Nephron progenitor cell (in vitro differentiated cells): ENCODE data around the gene WDR91.
A peak's percentile ranks its signal among the peaks of the same experiment; 100 is the strongest.

Experiments used
- DNase-seq: peaks from one replicate; pipeline ENCODE4 v3.0.0; 2021
- H3K27ac Mint-ChIP-seq: 2 replicates; pipeline ENCODE4 v1.8.0; 2021; ENCODE audit warnings: mild to moderate bottlenecking, moderate library complexity, mixed read lengths
- H3K27me3 Mint-ChIP-seq: 2 replicates; pipeline ENCODE4 v1.8.0; 2021; ENCODE audit warnings: mild to moderate bottlenecking, low read depth, mixed read lengths; ENCODE audit not compliant: poor library complexity
- H3K36me3 Mint-ChIP-seq: 2 replicates; pipeline ENCODE4 v1.8.0; 2021; ENCODE audit warnings: low read depth, mixed read lengths
- H3K4me1 Mint-ChIP-seq: 2 replicates; pipeline ENCODE4 v1.8.0; 2021; ENCODE audit warnings: mixed read lengths
- H3K4me3 Mint-ChIP-seq: 2 replicates; pipeline ENCODE4 v1.8.0; 2021; ENCODE audit warnings: mild to moderate bottlenecking, moderate library complexity, mixed read lengths
- H3K9me3 Mint-ChIP-seq: 2 replicates; pipeline ENCODE4 v1.8.0; 2021; ENCODE audit warnings: mild to moderate bottlenecking, moderate library complexity, mixed read lengths
- CTCF ChIP-seq: fragments of 200-600 bp; sonication (generic); IDR thresholded peaks from 2 replicates; pipeline ENCODE4 v1.5.0; 2021; ENCODE audit warnings: antibody characterized with exemption

WDR91 gene

DNA sequence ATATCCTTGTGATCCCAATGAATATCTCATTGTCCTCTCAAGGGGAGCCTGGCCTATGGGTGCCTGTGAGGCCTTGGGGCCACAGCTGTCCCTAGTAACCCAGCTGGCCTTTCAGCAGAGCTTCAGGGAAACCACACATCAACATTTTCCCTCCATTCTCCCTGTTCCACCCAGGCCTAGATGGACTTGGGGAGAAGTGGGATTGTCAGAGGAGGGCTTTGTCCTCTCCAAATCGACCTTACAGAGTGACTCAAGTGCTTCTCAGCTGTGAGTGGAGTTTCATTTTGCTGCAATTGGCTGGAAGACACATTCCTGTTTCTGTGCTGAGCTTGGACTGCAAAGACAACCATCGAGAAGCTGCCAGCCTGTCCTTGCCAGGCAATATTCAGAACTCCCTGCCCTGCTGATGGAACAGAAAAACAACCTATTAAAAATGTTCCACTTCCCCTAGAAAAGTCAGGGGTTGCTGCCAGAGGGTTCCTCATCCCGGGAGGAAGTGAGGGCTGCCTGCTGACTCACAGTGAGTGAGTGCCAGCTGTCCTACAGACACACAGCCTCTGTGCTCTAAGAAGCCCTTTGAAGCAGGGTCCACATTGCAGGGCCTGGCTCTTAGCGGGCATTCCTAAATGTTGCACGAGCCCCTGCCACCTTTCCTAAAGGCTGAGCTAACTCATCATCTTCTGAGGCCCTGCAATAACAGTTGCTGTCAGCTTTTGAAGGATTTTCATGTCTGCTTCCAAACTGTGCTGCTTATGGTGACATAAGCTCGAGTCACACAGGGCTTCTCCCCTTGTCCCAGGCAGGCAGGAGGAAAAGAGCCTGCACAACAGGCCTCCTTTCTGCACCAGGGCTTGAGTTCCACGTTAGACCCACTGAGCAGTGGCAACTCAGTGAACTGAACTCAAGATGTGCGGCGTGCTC, 42.8 kb upstream of the WDR91 start:
- no peaks in the 10 kb centered on the region for H3K9me3 Mint-ChIP-seq
- no peak overlapping the region for H3K4me3 Mint-ChIP-seq
- H3K27me3 Mint-ChIP-seq: peaks cover 5% of the 10 kb centered on the region
- H3K4me1 Mint-ChIP-seq: peaks cover 22% of the 10 kb centered on the region
- DNase-seq: no peak
- no peaks in the 10 kb centered on the region for H3K36me3 Mint-ChIP-seq
- no peak overlapping the region for H3K27ac Mint-ChIP-seq
- no peak for TF ChIP-seq CTCF

DNA sequence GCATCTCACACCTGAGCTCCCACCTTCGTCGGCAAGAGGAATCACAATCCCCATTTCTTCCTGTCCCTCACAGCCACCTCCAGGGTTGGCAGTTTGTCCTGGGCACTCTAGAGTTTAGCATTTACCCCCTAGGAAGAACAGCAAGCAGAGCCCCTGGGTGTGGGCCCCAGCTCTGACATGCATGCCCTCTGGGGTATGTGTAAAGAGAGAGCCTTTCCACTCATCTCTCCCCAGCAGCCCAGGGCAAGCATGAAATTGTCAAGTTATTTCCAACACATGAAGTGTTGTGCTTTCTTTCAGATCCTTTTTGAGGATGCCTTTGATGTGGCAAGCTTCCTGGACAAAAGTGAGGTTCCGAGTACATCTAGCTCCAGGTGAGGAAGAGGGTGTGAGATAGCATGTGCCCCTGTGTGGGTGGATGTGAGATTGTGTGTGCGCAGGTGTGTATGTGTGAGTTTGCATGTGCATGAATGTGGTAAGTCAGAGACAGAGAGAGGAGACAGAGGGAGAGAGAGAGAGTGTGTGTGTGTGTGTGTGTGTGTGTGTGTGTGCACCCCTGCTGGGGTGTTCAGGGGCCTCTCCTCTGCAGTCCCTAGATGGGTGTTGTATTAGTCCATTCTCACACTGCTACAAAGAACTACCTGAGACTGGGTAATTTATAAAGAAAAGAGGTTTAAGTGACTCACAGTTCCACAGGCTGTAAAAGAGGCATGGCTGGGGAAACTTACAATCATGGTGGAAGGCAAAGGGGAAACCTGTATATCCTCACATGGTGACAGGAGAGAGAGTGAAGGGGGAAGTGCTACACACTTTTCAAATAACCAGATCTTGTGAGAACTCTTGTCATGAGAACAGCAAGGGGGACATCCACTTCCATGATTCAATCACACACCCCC, 40.4 kb upstream of the WDR91 start:
- peaks cover 6% of the 10 kb centered on the region for H3K9me3 Mint-ChIP-seq
- no peaks in the 10 kb centered on the region for H3K36me3 Mint-ChIP-seq
- H3K27me3 Mint-ChIP-seq: peaks cover 5% of the 10 kb centered on the region
- no peak for TF ChIP-seq CTCF
- peaks cover 22% of the 10 kb centered on the region for H3K4me1 Mint-ChIP-seq
- DNase-seq: no peak
- no peak overlapping the region for H3K4me3 Mint-ChIP-seq
- H3K27ac Mint-ChIP-seq: peak overlapping the region; percentile 16

DNA sequence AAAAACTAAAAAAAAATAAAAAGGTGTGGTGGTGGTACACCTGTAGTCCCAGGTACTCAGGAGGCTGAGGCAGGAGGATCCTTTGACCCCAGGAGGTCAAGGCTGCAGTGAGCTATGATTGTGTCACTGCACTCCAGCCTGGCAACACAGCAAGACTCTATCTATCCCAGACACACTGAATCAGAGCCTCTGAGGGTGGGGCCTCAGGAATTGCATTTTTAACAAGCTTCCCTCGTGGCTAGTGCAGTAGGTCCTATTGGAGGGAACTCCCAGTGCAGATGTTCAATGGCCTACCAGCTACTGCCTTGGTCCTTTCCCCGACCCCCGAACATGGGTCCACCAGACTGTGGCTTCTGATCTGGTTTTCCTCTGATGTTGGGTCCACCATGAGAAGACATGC, 37.2 kb upstream of the WDR91 start:
- Mint-ChIP-seq H3K9me3 (peaks cover 9% of the 10 kb centered on the region), H3K27ac (no peak overlapping the region)

DNA sequence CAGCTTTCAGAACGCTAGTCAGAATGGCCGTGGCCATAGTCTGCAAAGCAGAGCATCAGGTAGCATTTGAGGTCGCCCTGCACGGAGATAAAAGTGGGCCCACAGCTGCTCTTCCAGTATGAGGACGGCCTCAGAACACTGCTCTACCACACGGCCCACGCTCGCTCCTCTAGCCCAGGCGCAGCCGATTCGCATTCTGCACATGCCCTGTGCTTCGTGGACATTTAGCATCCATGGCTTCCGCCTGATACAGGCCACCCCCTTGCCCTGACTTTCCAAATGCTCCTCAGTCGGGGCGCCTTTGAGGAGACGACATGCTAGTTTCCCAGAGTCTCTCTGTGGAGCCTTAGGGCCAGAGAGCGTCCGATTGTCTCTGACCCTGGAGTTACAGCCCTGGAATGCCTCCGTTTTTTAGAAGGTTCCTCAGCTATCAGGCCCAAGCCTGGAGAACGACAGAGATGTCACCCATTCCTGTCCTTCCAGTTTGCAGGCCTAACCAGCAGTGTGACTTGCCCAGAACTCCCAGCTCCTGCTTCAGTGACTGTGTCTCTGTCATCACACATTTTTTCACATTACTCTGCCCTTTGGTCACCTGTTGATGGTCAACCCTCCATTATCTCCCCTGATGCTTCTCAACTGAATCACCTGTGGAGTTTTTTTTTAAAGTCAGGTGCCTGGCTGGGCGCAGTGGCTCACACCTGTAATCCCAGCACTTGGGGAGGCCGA, 36.6 kb upstream of the WDR91 start:
- peaks cover 9% of the 10 kb centered on the region for H3K27me3 Mint-ChIP-seq
- no peak overlapping the region for H3K4me3 Mint-ChIP-seq
- H3K27ac Mint-ChIP-seq: peak overlapping the region; percentile 32
- no peak for DNase-seq
- H3K4me1 Mint-ChIP-seq: peaks cover 10% of the 10 kb centered on the region
- TF ChIP-seq CTCF: no peak
- H3K9me3 Mint-ChIP-seq: peaks cover 9% of the 10 kb centered on the region
- no peaks in the 10 kb centered on the region for H3K36me3 Mint-ChIP-seq

More for the DNA sequence above, 37.2 kb upstream of the WDR91 start:
- H3K36me3 Mint-ChIP-seq: no peaks in the 10 kb centered on the region
- TF ChIP-seq CTCF: no peak
- H3K4me1 Mint-ChIP-seq: peaks cover 10% of the 10 kb centered on the region
- H3K27me3 Mint-ChIP-seq: peaks cover 5% of the 10 kb centered on the region
- no peak overlapping the region for H3K4me3 Mint-ChIP-seq
- DNase-seq: no peak

- no peak overlapping the region for H3K27ac Mint-ChIP-seq
- H3K9me3 Mint-ChIP-seq: peaks cover 9% of the 10 kb centered on the region
- no peak for TF ChIP-seq CTCF
- peaks cover 4% of the 10 kb centered on the region for H3K4me1 Mint-ChIP-seq
- H3K4me3 Mint-ChIP-seq: no peak overlapping the region
- DNase-seq: no peak
- H3K36me3 Mint-ChIP-seq: no peaks in the 10 kb centered on the region
- H3K27me3 Mint-ChIP-seq: peaks cover 9% of the 10 kb centered on the region
These were observed 35.0 kb upstream of the WDR91 start for GRCh38 chr7:135246191-135246825.
